OCI-LY3 (cell line): Measurements from ENCODE around the gene PNPLA7.

Experiments used
- CTCF ChIP-seq: fragments of 200-600, 300-600 bp; sonication (generic); IDR thresholded peaks from 2 replicates; pipeline ENCODE4 v1.5.1; 2014; ENCODE audit warnings: antibody characterized with exemption, low read length, low read depth
- EZH2phosphoT487 ChIP-seq: fragments of 200-600 bp; shearing (Covaris generic); IDR thresholded peaks from 2 replicates; pipeline ENCODE4 v1.6.1; 2018; ENCODE audit warnings: antibody characterized with exemption, mixed run types, low read depth

- TF ChIP-seq CTCF, result no peak
- TF ChIP-seq EZH2phosphoT487, result no peak
Observed at GRCh38 chr9:137589441-137590122, 39.4 kb upstream of the PNPLA7 start.
